Mammary epithelial cell (primary cell): ENCODE data around the gene NTF4.

Experiments
- CTCF ChIP-seq, 2 donors: IDR thresholded peaks in 1 of 2; conservative IDR thresholded peaks in 1 of 2; 2 replicates each; pipeline ENCODE4 v1.5.1; 2011 to 2012; ENCODE audit warnings: inconsistent platforms in 2 of 2, low read length in 2 of 2, mild to moderate bottlenecking in 2 of 2, control low read depth in 1 of 2, low read depth in 1 of 2; ENCODE audit not compliant: insufficient read depth in 1 of 2; ENCODE audit errors: extremely low read depth in 1 of 2
- EZH2 ChIP-seq: IDR thresholded peaks from 2 replicates; pipeline ENCODE4 v1.6.1; 2012; ENCODE audit warnings: low read length, inconsistent platforms, borderline replicate concordance

- TF ChIP-seq CTCF (conservative IDR thresholded peaks at IDR 0.05 in 1 of 2, IDR thresholded peaks at IDR 0.05 in 1 of 2; ENCODE audit: extremely low read depth in 1 of 2, insufficient read depth in 1 of 2, low read depth in 1 of 2, low read length in 2 of 2) (no peak), EZH2 (no peak)
Measured at GRCh38 chr19:49102303-49102702, 37.7 kb upstream of the NTF4 start.
